GM12872 (cell line): ENCODE measurements around the gene PLS1.

Source experiments
- TF ChIP-seq, protein P1 (sequence below): IDR thresholded peaks from 3 replicates; pipeline ENCODE4 v1.5.1; 2011; ENCODE audit warnings: low read depth, mild to moderate bottlenecking, low read length, moderate library complexity; ENCODE audit not compliant: insufficient read depth

Gene PLS1

DNA sequence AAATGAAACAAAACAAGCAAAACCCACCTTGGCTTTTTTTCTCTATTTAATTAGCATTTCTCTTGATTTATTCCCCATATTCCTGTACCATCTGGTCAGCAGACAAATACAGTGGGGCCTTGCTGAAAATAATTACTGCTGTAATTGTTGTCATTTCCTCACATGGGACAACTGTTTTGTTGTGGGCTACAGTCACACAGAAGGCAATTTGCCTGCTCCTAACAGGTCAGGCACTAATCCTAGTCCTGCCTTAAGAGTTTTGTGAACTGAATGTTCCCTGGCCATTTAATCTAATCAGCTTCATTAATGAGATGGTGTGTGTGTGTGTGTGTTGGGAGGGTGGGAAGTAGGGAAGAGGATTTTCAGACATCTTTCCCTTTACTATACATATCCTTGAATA, 139.3 kb downstream of the PLS1 start:
- TF ChIP-seq, protein P1, sequence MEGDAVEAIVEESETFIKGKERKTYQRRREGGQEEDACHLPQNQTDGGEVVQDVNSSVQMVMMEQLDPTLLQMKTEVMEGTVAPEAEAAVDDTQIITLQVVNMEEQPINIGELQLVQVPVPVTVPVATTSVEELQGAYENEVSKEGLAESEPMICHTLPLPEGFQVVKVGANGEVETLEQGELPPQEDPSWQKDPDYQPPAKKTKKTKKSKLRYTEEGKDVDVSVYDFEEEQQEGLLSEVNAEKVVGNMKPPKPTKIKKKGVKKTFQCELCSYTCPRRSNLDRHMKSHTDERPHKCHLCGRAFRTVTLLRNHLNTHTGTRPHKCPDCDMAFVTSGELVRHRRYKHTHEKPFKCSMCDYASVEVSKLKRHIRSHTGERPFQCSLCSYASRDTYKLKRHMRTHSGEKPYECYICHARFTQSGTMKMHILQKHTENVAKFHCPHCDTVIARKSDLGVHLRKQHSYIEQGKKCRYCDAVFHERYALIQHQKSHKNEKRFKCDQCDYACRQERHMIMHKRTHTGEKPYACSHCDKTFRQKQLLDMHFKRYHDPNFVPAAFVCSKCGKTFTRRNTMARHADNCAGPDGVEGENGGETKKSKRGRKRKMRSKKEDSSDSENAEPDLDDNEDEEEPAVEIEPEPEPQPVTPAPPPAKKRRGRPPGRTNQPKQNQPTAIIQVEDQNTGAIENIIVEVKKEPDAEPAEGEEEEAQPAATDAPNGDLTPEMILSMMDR: no peak

DNA sequence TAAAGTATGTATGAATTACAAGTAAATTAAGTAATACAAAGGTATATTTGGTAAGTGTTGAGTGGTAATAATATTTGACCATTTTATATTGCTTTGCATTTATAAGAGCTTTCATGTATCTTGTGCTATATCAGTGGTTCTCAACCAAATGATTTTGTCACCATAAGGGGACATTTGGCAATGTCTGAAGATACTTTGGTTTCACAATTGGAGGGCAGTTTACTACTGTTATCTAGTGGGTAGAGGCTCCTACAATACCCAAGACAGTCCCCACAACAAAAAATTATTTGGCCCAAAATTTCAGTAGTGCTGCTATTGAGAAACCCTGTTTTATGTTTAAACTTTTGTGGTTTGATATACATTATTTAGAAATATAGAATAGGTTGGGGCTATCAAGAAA, 142.2 kb downstream of the PLS1 start:
- TF ChIP-seq, protein P1: no peak

DNA sequence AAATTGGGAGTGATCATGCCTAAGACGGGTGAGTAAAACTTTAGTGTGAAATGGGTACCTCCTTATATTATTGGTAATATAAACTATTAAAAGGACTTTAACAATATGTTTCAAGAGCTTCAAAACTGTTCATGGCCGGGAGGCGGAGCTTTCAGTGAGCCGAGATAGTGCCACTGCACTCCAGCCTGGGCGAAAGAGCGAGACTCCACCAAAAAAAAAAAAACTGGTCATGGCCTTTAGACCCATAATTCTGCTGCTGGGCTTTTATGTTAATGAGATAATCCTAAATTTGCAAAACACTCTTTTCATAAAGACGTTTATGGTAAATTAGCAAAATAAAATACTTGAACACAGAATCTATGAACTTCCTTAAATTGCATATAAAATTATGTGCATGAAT, 150.5 kb downstream of the PLS1 start:
- TF ChIP-seq, protein P1: no peak

DNA sequence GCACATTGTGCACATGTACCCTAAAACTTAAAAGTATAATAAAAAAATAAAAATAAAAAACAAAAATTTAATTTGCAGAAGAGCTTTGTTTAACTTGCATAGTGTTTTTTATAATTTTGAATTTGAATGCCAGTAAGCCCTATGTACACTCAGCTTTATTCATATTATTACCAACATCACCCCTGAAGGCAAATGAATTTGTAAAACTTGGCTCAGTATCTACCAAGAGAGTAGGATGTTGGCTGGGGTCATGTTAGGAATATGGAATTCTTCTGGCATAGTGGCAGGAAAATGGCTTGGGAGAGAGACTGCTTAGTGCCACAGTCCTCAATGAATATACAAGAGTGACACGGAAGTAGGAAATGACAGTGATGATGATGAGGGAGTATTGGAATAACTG, 158.3 kb downstream of the PLS1 start:
- TF ChIP-seq, protein P1: no peak
